NCI-H187 treated with DMSO at 0.1 percent for 48 hours (cell line): Measurements from ENCODE around the gene PTPRN2.

Source experiments
- DNase-seq: peaks from one replicate; lab custom pipeline; 2025; lab: John Stamatoyannopoulos, UW

Gene PTPRN2

DNA sequence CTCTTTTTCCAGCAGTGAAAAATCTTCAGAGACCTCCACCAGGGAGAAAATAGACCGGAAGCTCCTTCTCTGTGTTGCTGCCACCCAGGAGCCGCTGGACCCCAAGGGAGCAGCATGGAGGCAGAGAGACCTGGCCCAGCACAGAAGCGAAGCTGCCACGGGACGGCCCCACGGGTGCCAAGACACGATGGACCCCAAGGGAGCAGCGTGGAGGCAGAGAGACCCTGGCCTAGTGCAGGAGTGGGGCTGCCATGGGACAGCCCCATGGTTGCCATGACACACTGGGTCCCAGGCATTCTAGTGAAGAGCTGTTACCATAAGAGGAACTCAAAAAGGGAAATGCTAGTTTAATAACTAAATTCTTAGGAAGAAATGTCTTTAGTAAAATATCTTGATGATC lies 186.3 kb downstream of the PTPRN2 start:
- no peak for DNase-seq

DNA sequence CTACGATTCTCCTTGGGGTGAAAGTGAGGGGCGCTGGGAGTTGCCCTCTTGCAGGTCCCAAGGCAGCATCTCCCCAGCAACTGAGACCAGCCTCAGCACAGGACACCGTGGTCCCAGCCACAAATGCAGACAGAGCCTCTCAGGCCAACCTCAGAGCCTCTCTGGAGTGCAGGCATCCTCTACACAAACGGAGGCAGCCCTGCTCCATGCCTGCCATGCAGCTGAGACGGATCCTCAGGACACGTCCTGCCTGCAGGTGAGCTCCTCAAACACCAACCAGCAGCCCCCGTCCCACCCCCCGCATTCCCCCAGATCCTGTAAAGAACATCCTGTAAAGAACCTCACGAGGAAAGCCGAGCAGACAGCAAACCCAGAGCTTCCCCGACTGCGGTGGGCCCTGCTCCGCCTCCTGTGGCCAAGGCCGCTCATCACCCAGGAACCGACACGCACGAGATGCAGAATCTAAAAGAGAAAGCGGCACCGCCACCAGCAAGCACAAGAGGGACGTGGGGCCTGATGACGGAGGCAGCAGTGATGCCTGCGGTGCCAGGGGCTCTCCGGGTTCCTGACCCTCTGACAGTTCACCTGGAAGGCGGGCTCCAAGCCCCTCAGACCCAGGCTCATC lies 186.9 kb downstream of the PTPRN2 start:
- DNase-seq, result no peak

DNA sequence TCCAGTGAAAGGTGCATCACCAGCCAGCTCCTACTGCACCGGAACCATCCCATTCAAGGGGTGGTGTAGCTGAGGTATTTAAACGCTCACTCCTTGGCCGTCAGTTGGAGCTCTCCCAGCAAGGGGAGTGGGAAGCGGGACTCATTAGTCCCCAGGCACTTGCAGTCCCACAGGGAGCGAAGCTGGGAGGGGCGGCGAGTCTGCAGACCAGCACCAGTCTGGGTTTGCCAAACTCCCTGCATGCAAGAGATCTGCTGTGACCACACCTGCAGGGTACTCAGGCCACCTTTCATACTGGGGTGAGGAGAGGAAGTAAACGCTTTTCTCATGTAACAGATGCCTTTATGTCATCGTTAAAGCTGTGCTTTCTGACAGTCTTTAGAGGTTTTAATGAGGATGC lies 187.9 kb downstream of the PTPRN2 start:
- DNase-seq, result no peak

DNA sequence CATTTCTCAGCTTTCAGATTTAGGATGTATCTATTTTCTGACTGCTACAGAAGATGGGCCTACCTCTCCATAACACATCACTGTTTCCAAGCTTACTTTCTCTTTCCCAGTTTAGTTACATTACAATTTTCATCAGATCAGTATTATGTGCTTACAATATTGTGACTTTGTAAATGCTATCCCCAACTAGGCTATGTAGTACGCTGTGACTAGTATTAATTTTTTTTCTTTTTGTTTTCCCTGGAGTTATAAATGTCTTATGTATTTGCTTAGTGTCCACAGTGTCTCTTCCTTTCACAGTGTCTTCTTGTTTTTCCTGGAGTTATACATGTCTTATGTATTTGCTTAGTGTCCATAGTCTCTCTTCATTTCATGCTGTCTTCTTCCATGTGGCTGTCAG lies 188.9 kb downstream of the PTPRN2 start:
- no peak for DNase-seq

DNA sequence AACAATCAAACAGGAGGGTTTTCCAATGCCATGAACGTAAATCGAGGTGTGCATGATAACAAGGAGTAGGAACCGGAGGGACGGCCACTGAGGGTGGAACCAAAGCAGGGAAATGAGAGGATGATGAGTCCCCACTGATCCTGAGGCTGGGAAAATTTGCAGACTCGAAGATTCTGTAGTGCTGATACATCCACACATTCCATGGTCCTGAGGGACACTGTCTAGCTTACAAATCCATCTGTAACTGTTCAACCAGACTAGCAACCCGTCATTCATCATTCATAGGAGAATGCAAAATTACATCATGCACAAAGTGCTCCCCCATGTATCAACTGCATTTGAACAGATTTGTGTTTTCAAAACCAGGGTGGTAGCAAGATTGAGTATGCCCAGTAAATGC lies 189.7 kb downstream of the PTPRN2 start:
- DNase-seq, result no peak

DNA sequence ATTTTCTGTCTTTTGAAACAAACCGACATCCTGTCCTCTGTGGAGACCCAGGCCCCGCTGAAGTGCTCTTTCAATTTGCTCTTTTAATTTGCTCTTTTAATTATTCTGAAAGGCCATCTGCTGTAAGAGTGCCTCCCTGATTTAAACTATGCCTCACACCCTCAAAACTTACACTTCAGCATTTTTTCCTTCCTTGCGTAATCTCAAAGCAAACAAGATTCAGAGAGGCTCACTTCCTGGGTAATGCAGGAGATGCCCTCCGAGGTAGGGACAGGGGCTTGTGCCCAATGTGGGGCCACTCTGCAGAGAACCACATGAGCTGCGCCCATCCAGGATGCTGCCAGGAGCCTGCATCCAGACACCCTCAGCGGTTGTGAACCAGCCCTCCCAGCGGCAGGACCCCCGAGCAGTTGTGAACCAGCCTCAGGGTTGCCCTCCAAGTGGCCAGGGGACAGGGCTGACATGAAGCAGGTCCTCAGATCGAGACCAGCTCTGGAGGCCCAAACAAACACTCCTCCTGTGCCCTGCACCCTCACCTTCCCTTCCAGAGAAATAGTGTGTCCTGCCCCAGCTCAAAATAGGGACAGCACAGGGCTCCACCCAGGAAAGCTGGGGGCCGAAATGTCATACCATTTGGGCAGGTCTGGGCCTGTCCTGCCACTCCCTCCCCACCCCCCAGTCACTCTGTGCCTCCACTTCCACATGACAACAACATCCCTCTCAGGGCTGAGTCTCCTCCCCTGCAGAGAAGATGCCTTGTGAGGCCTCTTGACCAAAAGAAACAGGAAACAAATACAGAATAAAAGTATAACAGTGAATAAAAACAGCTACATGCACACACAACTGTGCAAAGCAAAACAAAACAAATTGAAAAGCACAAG lies 190.4 kb downstream of the PTPRN2 start:
- no peak for DNase-seq

DNA sequence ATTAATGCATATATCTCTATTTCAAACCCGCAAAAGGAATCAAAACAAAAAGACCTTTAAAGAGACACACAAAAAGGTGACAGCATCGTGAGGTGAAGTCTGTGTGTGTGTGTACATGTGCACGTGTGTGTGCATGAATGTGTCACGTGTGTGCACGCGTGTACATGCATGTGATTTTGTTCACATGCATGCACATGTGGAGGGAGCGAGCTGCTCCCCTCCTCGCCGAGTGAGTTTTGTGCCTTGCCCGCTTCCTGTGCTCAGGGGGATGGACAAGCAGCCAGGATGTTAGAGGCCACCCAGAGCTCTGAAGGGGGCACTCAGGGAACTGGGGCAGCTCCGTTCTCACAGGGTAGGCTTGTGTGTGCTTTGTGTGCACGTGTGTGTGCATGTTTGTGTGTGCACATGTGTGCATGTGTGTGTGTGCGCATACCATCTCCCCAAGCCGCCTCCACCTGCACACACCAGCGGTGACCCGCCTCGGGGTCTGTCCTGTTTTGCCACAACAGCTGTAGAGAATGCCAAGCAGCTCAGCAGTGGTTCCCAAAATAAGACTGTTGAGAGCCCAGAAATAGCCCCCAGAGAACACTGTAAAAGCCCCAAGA lies 191.2 kb downstream of the PTPRN2 start:
- DNase-seq, result no peak

DNA sequence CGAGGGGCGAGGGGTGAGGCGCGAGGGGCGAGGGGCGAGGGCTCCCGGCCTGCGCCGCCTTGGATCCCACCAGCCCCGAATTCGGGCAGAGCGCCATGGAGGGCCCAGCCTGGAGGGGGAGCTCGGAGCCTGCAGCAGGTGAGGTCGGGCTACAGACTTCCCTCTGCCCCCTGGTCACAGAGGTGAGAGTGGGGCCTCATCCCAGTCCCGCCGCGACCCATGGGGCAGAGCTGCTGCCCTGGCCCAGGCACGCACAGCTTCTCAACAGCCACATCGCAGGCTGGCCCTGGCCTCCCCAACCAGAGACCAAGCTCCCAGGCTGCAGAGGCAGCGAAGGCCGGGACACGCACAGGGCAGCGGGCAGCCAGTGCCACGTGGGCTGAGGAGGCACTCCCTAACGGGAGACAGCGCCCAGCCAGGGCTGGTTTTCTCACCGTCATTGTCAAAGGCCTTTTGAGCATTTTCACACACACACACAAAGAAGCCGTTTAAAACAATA lies 191.8 kb downstream of the PTPRN2 start:
- no peak for DNase-seq

DNA sequence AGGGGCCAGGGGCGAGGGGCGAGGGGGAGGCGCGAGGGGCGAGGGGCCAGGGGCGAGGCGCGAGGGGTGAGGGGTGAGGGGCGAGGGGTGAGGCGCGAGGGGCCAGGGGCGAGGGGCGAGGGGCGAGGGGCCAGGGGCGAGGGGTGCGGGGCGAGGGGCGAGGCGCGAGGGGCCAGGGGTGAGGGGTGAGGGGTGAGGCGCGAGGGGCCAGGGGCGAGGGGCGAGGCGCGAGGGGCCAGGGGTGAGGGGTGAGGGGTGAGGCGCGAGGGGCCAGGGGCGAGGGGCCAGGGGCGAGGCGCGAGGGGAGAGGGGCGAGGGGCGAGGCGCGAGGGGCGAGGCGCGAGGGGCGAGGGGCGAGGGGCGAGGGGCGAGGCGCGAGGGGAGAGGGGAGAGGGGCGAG lies 192.3 kb downstream of the PTPRN2 start:
- no peak for DNase-seq

DNA sequence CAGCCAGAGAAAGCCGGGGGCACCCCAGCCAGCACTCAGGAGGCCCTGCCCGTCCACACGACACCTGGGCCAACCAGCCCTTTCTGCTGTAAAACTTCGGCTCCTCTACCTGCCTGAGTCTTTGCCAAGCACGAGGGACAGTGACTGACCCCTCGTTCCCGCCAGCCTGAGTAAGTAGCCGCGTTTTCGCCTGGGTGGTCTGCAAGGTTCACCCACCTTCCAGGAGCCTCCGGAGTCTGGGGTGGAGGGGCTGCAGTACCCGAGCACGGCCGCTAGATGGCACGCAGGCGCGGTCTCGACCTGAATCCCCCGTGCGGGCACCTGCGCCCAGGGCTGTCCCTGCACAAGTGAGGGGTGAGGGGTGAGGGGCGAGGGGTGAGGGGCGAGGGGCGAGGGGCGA lies 192.7 kb downstream of the PTPRN2 start:
- no peak for DNase-seq

DNA sequence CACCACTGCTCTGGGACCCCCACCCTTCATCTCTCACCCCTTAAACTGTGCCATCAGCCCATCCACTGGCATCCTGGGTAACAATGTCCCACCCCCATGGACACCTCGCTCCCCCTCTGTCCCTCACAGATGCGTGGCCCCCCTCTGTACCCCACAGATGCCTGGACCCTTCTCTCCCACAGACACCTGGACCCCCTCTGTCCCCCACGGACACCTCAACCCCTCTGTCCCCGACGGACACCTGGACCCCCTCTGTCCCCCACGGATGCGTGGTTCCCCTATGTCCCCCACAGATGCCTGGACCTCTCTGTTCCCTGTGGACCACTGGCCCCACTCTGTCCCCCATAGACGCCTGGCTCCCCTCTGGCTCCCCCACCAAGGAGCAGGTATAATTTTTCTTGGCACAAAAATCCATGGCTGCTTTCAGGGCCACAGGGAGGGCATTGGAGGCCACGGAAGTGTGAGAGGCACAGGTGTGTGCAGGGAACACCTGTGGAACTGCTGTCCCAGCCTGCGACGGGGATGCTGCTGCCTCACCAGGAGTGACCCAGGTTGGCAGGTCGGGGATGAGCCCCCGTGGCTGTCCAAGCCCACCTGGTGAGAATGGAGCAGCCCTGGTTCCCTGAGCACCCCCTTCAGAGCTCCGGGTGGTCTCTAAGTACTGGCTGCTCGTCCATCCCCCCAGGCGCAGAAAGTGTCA lies 193.5 kb downstream of the PTPRN2 start:
- DNase-seq, result no peak

DNA sequence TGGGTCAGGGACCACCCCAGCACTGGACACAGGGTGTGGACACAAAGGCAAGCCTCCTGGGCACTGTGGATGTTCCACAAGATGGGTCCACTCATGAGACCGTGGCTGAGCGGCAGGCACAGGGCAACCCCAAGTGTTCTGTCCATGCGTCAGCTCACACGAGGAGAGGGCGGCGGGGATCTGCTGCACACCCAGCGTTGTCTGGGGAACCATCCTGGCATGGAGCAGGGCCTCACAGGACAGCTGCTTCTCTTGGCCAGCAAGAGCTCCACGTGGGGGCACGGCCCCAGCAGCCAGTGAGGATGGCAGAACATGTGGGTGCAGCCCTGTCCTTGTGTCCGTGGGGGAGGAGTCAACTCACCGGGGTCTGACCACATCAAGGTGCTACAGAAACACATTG lies 195.4 kb downstream of the PTPRN2 start:
- DNase-seq, result no peak

DNA sequence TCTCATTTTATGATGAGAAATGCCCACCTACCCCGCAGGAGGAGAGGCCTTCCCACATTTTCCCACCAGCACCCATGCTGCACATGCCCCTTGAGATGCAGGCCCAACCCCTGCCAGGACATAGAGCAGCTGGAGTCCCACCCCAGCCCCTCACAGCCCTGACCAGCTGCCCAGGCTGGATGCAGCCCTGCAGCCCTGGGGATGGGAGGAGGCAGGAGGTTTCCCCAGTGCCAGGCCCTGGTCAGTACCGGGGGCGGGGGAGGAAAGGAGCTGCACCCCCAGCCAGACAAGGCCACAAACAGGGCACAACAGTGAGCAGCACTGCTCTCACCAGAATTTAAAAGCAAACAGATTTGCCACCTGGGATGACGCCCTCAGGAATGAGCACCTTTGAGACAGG lies 196.1 kb downstream of the PTPRN2 start:
- no peak for DNase-seq

DNA sequence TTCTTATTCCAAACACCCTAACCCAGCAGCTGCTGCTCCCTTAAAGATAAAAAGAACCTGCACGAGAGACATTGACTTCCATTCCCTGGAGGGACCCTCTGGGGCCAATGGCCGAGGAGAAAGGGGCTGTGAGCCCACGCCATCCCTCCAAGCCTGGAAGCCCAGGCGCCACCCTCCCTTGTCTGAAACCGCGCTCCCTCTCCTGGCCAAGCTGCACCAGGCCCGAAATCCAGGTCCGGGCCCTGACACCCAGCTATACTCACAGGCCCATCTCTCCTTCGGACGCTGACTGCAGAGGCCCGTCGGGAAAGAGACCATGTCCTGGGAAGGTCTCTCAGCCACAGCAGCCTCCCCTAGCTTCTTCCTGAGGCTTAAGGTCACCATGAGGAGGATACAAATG lies 196.5 kb downstream of the PTPRN2 start:
- DNase-seq, result no peak

DNA sequence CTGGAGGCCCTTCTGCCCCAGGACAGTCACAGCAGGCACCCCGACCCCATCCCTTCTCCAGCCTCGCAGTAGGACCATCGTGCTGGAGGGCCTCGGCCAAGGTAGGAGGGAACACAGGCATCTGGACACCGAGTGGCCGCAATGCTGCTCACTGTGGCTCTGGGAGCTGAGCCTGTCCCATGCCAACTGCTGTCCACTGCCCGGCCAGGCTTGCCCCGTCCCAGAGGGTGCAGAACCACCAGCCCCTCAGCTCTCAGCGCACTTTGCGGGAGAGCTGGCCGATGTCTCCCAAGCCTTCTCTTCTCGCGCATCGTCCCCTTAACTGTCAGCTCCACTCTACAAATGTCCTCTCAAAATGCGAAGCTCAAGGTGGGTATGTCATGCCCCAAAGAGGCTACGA lies 197.2 kb downstream of the PTPRN2 start:
- DNase-seq, result no peak

DNA sequence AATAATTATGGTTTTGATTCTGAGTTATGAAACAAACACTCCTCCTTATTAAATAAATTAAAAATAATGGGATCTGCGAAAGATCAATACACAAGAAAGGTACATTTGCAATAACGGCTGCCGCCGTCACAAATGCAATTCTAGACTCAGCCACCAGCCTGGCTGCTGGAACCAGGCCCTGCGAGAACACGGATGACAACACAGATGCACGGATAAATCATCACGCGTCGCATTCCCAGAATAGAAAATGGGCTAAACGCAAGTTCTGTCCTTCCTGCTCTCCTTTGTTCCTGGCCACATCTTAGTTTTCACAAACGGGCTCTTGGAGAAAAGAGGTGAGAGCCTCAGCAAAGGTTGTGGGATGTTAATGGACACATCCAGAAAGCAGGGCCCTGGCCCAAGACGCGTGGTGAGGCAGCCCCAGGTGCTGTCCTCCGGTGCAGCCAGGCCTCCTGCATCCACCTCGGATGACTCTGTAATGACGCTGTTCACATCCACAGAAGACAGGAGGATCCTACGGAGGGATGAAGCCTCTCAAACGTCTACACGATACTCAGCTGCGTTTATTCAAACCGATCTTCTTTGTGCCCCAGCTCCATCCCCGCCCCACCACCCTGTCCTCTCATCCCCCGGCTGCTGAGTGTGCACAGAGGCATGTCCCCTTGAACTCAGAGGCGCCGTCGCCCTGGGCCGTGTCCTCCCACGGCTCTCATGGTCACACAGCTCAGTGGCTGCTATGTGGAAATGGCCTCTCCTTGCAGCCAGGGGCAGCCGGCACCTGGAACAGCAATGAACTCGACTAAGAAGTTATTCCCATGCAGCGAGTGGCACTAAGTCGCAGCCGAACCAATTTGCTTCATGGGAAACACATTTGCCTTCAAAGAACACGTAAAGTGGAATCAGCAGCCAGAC lies 197.9 kb downstream of the PTPRN2 start:
- no peak for DNase-seq

DNA sequence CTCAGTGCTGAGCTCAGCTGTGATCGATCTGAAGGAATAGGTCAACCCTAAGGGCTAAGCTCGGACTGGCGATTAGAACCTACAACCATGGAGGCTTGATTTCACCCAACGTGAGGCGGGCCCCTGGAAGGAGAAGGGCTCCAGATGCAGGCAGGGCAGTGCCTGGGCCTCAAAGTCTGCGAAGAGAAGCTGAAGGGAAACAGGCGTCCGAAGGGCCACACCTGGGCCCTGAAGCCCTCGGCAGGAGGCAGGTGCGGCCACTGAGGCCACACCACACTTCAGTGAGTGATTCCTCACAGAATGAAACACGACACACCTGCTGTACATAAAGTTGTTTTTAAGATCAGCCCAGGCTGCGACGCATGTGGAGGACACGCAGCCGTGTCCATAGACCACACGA lies 198.7 kb downstream of the PTPRN2 start:
- no peak for DNase-seq

DNA sequence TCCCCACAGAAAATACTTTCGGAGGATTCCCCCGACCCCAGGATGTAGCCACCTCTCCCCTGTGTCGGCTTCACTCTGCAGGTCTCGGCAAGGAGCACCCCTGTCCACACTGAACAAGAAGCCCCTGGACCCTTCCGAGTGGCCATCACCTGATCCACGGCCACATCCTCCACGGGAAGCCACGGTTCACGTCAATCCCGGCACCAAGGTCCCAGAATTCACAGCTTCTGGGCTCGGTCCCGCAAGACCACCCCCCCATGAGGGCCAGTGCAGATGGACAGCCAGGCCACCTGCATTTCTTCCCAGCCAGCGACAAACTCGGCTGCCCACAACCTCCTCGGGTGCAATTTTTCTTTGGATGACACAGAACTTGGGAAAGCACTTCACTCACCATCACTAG lies 199.6 kb downstream of the PTPRN2 start:
- no peak for DNase-seq

DNA sequence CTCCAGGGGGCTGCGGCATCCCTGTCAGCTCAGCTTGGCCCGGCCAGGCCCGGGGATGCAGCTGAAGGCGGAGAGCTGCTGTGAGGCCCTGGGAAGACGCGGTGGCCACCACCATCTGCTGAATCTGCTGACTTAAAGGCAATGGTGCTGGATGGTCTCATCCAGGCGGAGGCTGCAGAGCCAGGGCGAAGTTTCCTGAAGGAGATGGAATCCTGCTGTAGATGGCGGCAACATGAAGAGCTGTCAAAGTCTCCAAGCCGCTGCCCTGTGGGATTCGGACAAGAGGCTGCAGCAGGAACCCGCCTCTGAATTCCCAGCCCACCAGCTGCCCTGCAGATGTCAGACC lies 200.1 kb downstream of the PTPRN2 start:
- no peak for DNase-seq

DNA sequence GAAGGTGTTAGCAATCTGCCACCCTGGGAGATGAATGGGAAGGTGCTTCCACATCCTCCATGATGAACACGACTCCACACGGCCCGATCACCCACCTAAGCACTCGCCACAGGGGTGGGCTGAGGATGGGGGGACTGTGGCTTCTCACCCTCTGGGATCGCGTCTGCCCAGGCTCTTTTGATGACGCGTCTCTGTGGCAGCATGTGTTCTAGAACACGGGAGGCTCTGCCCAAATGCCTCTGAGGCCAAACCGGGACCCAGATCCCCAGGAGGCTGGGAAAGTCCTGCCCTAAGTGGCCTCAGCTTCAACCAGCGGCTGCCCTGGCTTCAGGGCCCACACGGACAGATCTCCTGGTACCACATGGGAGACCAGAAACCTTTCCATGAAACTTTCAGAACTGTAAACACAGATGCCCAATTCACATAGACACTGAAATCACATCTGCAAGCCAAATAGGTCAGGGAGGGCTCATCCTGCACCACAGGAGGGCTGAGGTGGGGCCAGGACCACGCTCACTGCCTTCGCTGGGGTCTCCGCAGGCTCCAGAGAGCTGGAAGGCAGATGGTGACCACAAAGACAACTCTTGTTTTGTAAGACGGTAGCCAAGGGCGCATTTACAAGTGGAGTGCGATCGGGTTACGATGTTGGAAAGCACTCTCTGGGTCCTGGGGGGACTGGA lies 200.6 kb downstream of the PTPRN2 start:
- no peak for DNase-seq

DNA sequence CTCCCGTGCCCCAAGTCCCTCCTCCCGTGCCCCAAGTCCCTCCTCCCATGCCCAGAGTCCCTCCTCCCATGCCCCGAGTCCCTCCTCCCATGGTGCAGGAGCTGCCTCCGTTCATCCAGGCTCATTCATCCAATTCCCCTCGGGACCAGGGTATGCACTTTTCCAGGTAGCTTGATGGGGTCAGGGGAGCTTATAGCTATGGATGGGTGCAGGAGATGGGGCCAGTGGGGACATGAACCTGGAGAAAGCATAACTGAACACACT lies 201.3 kb downstream of the PTPRN2 start:
- no peak for DNase-seq
